ENCODE data around the gene PRR9. TPM values are rescaled to one million over a fixed set of nuclear protein-coding genes. Genes with fewer than 3 reads are reported as not detected.

PRR9 gene
- total RNA-seq (2014; rRNA removed; shearing (Covaris generic)) = not detected in 2 replicates

DNA sequence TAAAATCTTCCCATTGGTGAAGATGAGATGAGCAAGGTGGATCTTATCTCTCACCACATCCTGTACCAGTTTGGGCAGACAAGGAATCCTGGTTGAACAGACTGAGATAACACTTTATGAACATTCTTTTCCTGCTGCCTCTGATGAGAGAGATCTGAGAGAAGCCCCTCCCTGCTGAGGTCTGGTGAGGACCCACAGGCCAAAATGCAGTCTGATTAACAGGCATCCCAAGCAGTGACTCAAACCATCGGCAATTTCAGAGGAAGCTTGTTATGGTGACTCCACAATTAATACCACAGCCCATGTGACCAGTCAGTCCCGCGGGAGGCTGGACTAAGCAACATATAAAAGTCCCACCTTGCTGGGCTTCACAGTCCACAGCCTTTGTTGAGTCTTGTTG lies at the start of gene PRR9:
TSS of gene PRR9 (plus strand) at position 373 of the 400 bp plus-strand sequence. CDS start 561 bp downstream, outside the sequence.

GRCh38 chr1:153203130-153203529 lies 14.3 kb upstream of the PRR9 start, which contains the start of gene LELP1:
Gene LELP1 (plus strand): TSS chr1:153203430. CDS start chr1:153204708, 1,278 bp downstream.

DNA sequence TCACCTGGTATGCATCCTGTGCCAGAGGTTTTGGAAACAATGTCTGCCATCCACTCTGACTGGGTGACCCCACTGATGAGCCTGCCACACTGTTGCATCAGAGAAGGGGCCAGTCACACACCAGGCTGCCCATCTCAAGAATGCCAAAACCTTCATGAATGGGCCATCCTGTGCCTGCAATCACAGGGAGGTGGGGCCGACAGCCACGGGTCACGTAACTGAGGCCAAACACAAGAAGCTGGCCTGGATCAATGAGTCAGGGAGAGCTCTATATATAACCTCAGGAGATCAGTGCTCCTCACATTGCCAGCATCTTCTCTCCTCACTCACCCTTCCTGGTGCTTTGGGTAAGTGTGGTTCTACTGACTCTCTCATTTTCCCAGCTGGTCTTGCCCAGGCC lies 42.0 kb downstream of the PRR9 start, which contains the start of gene LORICRIN:
TSS of gene LORICRIN (plus strand) at position 301 of the 400 bp plus-strand sequence. CDS start 1,263 bp downstream, outside the sequence.

Other genes with a start within 250 kb of the PRR9 start
- not detected in 2 replicates for gene SPRR4, start 246.9 kb upstream of the PRR9 start, total RNA-seq (2014; rRNA removed; shearing (Covaris generic))
- gene SPRR1A, start 233.5 kb upstream of the PRR9 start, total RNA-seq (2014; rRNA removed; shearing (Covaris generic)) = not detected in 2 replicates
- not detected in 2 replicates for gene SPRR3, start 215.8 kb upstream of the PRR9 start, total RNA-seq (2014; rRNA removed; shearing (Covaris generic))
- not detected in 2 replicates for gene SPRR1B, start 186.4 kb upstream of the PRR9 start, total RNA-seq (2014; rRNA removed; shearing (Covaris generic))
- gene SPRR2D, start 176.5 kb upstream of the PRR9 start, total RNA-seq (2014; rRNA removed; shearing (Covaris generic)) = 0.40 and 1.4 TPM in 2 replicates
- gene SPRR2A, start 160.1 kb upstream of the PRR9 start, total RNA-seq (2014; rRNA removed; shearing (Covaris generic)) = not detected in 2 replicates
- gene SPRR2B, start 146.0 kb upstream of the PRR9 start, total RNA-seq (2014; rRNA removed; shearing (Covaris generic)) = not detected in 2 replicates
- gene SPRR2E, start 123.1 kb upstream of the PRR9 start, total RNA-seq (2014; rRNA removed; shearing (Covaris generic)) = not detected in 2 replicates
- gene SPRR2F, start 104.1 kb upstream of the PRR9 start, total RNA-seq (2014; rRNA removed; shearing (Covaris generic)) = not detected in 2 replicates
- gene SPRR2G, start 66.7 kb upstream of the PRR9 start, total RNA-seq (2014; rRNA removed; shearing (Covaris generic)) = not detected in 2 replicates
- not detected in 2 replicates for gene LELP1, start 14.2 kb upstream of the PRR9 start, total RNA-seq (2014; rRNA removed; shearing (Covaris generic))
- not detected in 2 replicates for gene LORICRIN, start 42.1 kb downstream of the PRR9 start, total RNA-seq (2014; rRNA removed; shearing (Covaris generic))
- not detected in 2 replicates for gene PGLYRP3, start 95.4 kb downstream of the PRR9 start, total RNA-seq (2014; rRNA removed; shearing (Covaris generic))
- not detected in 2 replicates for gene PGLYRP4, start 131.3 kb downstream of the PRR9 start, total RNA-seq (2014; rRNA removed; shearing (Covaris generic))
- gene S100A9, start 140.3 kb downstream of the PRR9 start, total RNA-seq (2014; rRNA removed; shearing (Covaris generic)) = not detected in 2 replicates
- gene S100A12, start 158.0 kb downstream of the PRR9 start, total RNA-seq (2014; rRNA removed; shearing (Covaris generic)) = not detected in 2 replicates
- gene S100A8, start 173.5 kb downstream of the PRR9 start, total RNA-seq (2014; rRNA removed; shearing (Covaris generic)) = not detected in 2 replicates
- not detected in 2 replicates for gene S100A7A, start 198.9 kb downstream of the PRR9 start, total RNA-seq (2014; rRNA removed; shearing (Covaris generic))
- gene S100A7, start 243.1 kb downstream of the PRR9 start, total RNA-seq (2014; rRNA removed; shearing (Covaris generic)) = not detected in 2 replicates